Ascending aorta (tissue), 2 donors: ENCODE measurements around the gene RNF32. TPM values are rescaled to one million over a fixed set of nuclear protein-coding genes. Genes with fewer than 3 reads are reported as not detected.
A peak's percentile ranks its signal among the peaks of the same experiment; 100 is the strongest.
"Not testable (repeated sequence)": the region's sequence is repeated elsewhere in the genome, so short reads cannot be mapped to it uniquely, and the experiment has no call there.

Experiments used
- DNase-seq, 2 donors: peaks; one replicate each; pipeline ENCODE4 v3.0.0-alpha.2; 2019; ENCODE audit warnings: low spot score in 2 of 2
- H3K27ac ChIP-seq, 2 donors: fragments of 200-600 bp; sonication (generic); one replicate each; pipeline ENCODE4 v1.5.1; 2016 to 2017; ENCODE audit warnings: mild to moderate bottlenecking in 1 of 2
- H3K27me3 ChIP-seq: fragments of 200-600 bp; sonication (generic); one replicate; pipeline ENCODE4 v1.5.1; 2017
- H3K36me3 ChIP-seq, 2 donors: fragments of 200-600 bp; sonication (generic); one replicate each; pipeline ENCODE4 v1.5.1; 2016
- H3K4me1 ChIP-seq, 2 donors: fragments of 200-600 bp; sonication (generic); one replicate each; pipeline ENCODE4 v1.5.1; 2016 to 2017; ENCODE audit warnings: mild to moderate bottlenecking in 1 of 2
- H3K4me3 ChIP-seq, 2 donors: fragments of 200-600 bp; sonication (generic); one replicate each; pipeline ENCODE4 v1.5.1; 2016 to 2017; ENCODE audit warnings: mild to moderate bottlenecking in 1 of 2
- H3K9me3 ChIP-seq, 2 donors: fragments of 200-600 bp; sonication (generic); one replicate each; pipeline ENCODE4 v1.5.1; 2016
- intact Hi-C: fragments of 100-400 bp; cut with DNase I; formaldehyde crosslinking; loops from one replicate; pipeline ENCODE4 v1.15.1; 2023
- total RNA-seq: library from RNA; depleted of rRNA; stranded (reverse); fragments of >200 nt; gene quantifications from one replicate; pipeline ENCODE4 v1.1.0, GENCODE V29; 2016
- TF ChIP-seq, protein P1 (sequence below), 3 experiments: fragments of 200-600 bp in 2 of 3; fragments of 450-650 bp in 1 of 3; sonication (generic) in 2 of 3; IDR thresholded peaks; one replicate each; pipeline ENCODE4 v1.5.1; 2016 to 2019; ENCODE audit warnings: antibody characterized with exemption in 3 of 3, mild to moderate bottlenecking in 1 of 3, moderate library complexity in 1 of 3

RNF32 gene
- total RNA-seq, 1 donor from 2014 or later: 0.32 TPM

DNA sequence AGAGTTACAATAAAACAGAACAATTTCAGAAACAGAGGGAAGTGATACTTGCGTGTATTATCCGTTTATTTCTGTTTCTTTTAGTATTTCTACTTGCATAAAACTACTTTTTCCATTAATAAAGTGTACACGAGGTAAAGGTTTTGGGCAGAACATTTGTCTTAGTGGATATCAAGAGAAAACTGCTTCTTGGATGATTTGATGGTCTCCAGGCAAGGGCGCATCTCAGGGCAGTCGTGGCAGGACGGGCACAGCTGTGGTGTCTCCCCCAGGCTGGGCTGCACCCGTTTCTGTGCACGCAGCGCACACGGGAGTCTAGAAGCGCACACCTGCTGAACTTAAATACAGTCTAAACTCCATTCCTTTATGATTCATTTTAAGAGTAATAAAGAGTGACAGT, 23.4 kb upstream of the RNF32 start:
- TF ChIP-seq, protein P1, sequence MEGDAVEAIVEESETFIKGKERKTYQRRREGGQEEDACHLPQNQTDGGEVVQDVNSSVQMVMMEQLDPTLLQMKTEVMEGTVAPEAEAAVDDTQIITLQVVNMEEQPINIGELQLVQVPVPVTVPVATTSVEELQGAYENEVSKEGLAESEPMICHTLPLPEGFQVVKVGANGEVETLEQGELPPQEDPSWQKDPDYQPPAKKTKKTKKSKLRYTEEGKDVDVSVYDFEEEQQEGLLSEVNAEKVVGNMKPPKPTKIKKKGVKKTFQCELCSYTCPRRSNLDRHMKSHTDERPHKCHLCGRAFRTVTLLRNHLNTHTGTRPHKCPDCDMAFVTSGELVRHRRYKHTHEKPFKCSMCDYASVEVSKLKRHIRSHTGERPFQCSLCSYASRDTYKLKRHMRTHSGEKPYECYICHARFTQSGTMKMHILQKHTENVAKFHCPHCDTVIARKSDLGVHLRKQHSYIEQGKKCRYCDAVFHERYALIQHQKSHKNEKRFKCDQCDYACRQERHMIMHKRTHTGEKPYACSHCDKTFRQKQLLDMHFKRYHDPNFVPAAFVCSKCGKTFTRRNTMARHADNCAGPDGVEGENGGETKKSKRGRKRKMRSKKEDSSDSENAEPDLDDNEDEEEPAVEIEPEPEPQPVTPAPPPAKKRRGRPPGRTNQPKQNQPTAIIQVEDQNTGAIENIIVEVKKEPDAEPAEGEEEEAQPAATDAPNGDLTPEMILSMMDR (IDR thresholded peaks at IDR 0.05): no peak
- intact Hi-C loops: no loop called here
- H3K27ac ChIP-seq: no peak overlapping the region
- H3K4me1 ChIP-seq: no peaks in the 10 kb centered on the region
- peak overlapping the region in 1 of 2 donors; percentile 16 for H3K4me3 ChIP-seq
- H3K9me3 ChIP-seq: peaks cover 0 to 3% of the 10 kb centered on the region in 2 donors
- no peaks in the 10 kb centered on the region for H3K27me3 ChIP-seq
- H3K36me3 ChIP-seq: no peaks in the 10 kb centered on the region
- no peak for DNase-seq

DNA sequence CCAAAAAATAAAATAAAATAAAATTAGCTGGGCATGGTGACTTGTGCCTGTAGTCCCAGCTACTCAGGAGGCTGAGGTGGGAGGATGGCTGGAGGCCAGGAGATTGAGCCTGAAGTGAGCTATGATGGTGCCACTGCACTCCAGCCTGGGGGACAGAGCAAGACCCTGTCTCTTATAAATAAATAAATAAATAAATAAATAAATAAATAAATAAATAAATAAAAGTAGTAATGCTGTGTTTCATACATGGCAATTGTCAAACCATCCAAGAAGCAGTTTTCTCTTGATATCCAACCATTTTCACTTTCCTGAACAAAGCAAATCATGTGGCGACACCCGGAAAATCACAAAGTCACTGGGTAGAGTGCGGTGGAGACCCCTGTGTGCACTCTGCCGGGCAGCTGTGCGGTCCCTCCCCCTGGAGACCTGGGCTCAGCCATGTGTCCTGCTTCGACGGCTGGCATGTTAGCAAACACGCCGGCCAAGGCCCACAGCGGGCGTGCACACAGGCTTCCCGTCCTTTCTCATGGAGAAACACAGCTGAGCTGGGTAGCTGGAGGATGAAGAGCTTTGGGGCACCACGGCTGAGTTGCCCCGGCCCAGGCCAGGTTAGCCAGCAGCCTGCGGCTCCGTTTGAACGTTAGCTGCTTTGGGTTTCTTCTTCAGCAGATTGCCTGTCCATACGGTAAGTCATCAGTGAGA, 22.3 kb upstream of the RNF32 start:
- no peaks in the 10 kb centered on the region for H3K27me3 ChIP-seq
- intact Hi-C loops: no loop called here

DNA sequence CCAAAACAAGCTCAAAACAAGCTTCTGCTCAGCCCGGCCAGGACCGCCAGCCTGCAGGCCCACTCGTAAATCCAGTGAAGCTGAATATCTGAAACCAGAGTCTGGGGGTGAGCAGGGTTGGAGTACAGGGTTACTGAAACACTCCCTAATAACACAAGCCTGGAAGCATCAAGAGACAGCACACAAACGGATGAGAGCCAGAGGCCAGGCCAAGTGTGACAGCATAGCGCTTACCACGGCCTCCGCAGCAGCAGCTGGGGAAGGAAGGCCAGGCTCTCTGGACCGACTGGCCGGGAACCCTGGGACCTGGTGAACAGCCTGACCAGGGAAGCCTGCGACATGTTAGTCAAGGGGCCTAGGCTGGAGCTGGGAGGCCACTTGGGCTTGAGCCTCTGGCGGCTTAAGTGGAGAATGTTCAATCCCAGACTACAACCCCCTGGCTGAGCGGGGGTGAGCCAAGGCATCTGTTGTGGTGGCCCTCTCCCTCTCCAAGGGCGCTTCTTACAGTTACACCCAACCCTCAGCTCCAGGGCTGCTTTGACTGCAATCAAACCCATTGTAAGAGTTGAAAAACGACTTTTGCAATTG, 21.7 kb upstream of the RNF32 start:
- Histone ChIP-seq H3K36me3 (no peaks in the 10 kb centered on the region), H3K4me1 (no peaks in the 10 kb centered on the region), H3K4me3 (no peak overlapping the region), H3K9me3 (peaks cover 0 to 3% of the 10 kb centered on the region in 2 donors), H3K27ac (no peak overlapping the region), H3K27me3 (no peaks in the 10 kb centered on the region)
- DNase-seq: no peak
- TF ChIP-seq, protein P1 (IDR thresholded peaks at IDR 0.05): no peak
- intact Hi-C loops: no loop called here

More for the DNA sequence above, 22.3 kb upstream of the RNF32 start:
- Histone ChIP-seq H3K9me3 (peaks cover 0 to 3% of the 10 kb centered on the region in 2 donors), H3K4me3 (no peak overlapping the region), H3K4me1 (no peaks in the 10 kb centered on the region), H3K36me3 (no peaks in the 10 kb centered on the region), H3K27ac (no peak overlapping the region)
- TF ChIP-seq, protein P1 (IDR thresholded peaks at IDR 0.05): no peak
- no peak for DNase-seq

DNA sequence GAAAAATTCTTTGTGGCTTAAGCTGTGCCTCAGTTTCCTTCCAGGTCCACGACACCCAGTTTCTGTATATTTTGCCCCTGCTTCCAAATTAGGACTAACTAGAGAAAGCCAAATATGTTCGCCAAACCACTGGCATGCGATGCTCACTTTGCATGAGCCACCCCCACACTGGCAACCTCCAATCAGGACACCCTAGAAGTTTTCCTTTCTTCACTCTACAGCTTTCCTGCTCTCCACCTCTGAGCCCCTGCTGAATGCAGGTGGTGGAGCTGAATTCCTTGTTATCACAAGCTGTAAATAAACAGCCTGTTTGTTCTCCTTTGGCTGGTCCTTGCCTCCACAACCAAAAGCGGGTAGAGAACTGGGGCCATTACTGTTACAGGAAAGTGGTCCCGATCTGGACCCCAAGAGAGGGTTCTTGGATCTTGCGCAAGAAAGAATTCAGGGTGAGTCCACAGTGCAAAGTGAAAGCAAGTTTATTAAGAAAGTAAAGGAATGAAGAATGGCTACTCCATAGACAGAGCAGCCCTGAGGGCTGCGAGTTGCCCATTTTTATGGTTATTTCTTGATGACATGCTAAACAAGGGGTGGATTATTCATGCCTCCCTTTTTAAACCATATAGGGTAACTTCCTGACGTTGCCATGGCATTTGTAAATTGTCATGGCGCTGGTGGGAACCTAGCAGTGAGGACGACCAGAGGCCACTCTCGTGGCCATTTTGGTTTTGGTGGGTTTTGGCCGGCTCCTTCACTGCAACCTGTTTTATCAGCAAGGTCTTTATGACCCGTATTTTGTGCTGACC, 20.9 kb upstream of the RNF32 start:
- intact Hi-C loops: not testable (repeated sequence)

DNA sequence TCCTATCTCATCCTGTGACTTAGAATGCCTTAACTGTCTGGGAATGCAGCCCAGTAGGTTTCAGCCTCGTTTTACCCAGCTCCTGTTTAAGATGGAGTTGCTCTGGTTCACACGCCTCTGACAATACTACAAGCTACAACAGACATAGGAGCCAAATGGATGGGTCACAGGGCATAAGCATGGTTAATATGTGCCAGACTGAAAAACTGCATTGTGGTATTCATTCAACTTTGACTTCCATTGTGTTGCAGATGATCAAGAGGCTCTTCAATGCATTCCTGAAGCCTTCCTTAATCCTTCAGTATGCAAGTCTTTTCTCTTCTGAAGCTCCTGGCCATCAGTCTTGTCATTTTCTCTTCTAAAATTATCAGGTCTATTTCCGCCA, 20.3 kb upstream of the RNF32 start:
- Histone ChIP-seq H3K27ac (no peak overlapping the region), H3K27me3 (no peaks in the 10 kb centered on the region)
- TF ChIP-seq, protein P1 (IDR thresholded peaks at IDR 0.05): no peak

More for the DNA sequence above, 20.9 kb upstream of the RNF32 start:
- H3K36me3 ChIP-seq, H3K4me3 ChIP-seq, DNase-seq, H3K9me3 ChIP-seq, H3K27me3 ChIP-seq, H3K4me1 ChIP-seq, H3K27ac ChIP-seq: not testable (repeated sequence)

DNA sequence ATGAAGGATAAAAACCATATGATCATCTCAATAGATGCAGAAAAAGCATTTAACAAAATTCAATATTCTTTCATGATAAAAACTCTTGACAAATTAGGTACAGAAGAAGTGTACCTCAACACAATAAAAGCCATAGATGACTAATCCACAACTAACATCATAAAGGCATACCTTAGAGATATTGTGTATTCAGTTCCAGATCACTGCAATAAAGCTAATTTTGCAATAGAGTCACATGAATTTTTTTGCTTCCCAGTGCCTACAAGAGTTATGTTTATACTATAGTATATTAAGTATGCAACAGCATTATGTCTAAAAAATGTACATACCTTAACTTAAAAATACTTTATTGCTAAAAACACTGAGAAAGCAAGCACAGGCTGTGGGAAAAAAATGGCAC, 18.9 kb upstream of the RNF32 start:
- Histone ChIP-seq H3K9me3 (peaks cover 0 to 3% of the 10 kb centered on the region in 2 donors), H3K27me3 (no peaks in the 10 kb centered on the region), H3K4me3 (no peak overlapping the region), H3K27ac (no peak overlapping the region), H3K36me3 (no peaks in the 10 kb centered on the region), H3K4me1 (no peaks in the 10 kb centered on the region)
- TF ChIP-seq, protein P1 (IDR thresholded peaks at IDR 0.05): no peak
- intact Hi-C loops: no loop called here
- DNase-seq: no peak

More for the DNA sequence above, 20.3 kb upstream of the RNF32 start:
- Histone ChIP-seq H3K36me3 (no peaks in the 10 kb centered on the region), H3K4me3 (no peak overlapping the region), H3K9me3 (peaks cover 0 to 3% of the 10 kb centered on the region in 2 donors), H3K4me1 (no peaks in the 10 kb centered on the region)
- DNase-seq: no peak
- intact Hi-C loops: no loop called here
